Colonic mucosa (tissue), 4 donors: Measurements from ENCODE around the gene FAM78B. TPM values are rescaled to one million over a fixed set of nuclear protein-coding genes. Genes with fewer than 3 reads are reported as not detected.

Experiments used
- DNase-seq: peaks from one replicate; pipeline ENCODE4 v3.0.0-alpha.2; 2020
- H3K27ac ChIP-seq: fragments of 200-600 bp; one replicate; pipeline ENCODE4 v1.8.0; 2021
- H3K27me3 ChIP-seq: fragments of 200-600 bp; one replicate; pipeline ENCODE4 v1.8.0; 2021
- H3K36me3 ChIP-seq: fragments of 200-600 bp; one replicate; pipeline ENCODE4 v1.8.0; 2021
- H3K4me1 ChIP-seq: fragments of 200-600 bp; one replicate; pipeline ENCODE4 v1.8.0; 2021; ENCODE audit warnings: mild to moderate bottlenecking
- H3K4me3 ChIP-seq: fragments of 200-600 bp; one replicate; pipeline ENCODE4 v1.8.0; 2021
- H3K9ac ChIP-seq, 2 donors: one replicate each; pipeline ENCODE4 v1.7.0; 2013; ENCODE audit warnings: control low read depth in 2 of 2, low read depth in 2 of 2, low read length in 2 of 2
- H3K9me3 ChIP-seq: fragments of 200-600 bp; one replicate; pipeline ENCODE4 v1.8.0; 2021
- CTCF ChIP-seq: fragments of 200-600 bp; IDR thresholded peaks from one replicate; pipeline ENCODE4 v1.8.0; 2022; ENCODE audit warnings: antibody characterized with exemption, mild to moderate bottlenecking
- intact Hi-C: fragments of 100-400 bp; cut with DNase I; formaldehyde crosslinking; loops from one replicate; pipeline ENCODE4 v1.14.1; 2022
- total RNA-seq, 2 donors: library from RNA; stranded (reverse); fragmentation: NEBNext Ultra II Directional in 1 of 2; extraction: Animal tissue kit (Norgen Biotek cat#: 25700) in 1 of 2; gene quantifications; one replicate each; pipeline ENCODE4 v1.2.1, GENCODE V29; 2021
- donor health status: healthy.
- donor health status: DM: no; HTN: no; CAD: no.
- donor health status: DM: no; HTN: no; CAD: no.

The FAM78B gene
- total RNA-seq, 2 donors from 2014 or later: 0.69 to 1.2 TPM

DNA sequence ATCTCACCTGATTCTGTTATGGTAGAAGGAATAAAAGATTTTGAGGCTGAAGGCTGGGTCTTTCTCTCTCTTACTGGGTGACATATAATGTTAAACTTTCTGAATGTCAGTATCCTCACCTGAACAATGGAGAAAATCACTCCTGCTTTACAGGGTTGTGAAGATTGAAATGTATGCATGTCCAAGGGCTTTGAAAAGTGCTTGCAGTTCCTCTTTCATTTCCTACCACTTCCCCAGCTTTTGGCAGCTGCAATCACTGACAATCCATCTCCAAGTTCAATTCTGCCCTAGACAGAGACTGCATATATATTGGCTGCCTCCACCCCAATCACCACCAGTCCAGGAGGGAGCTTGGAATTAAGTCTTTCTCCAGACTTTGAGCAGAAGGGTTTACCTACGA lies 39.8 kb downstream of the FAM78B start:
- no peaks in the 10 kb centered on the region for H3K4me1 ChIP-seq
- TF ChIP-seq CTCF: no peak
- H3K9ac ChIP-seq: no peak overlapping the region
- H3K27ac ChIP-seq: no peak overlapping the region
- no peaks in the 10 kb centered on the region for H3K9me3 ChIP-seq
- intact Hi-C loops: no loop called here
- DNase-seq: no peak
- no peaks in the 10 kb centered on the region for H3K36me3 ChIP-seq
- no peaks in the 10 kb centered on the region for H3K27me3 ChIP-seq
- H3K4me3 ChIP-seq: no peak overlapping the region

DNA sequence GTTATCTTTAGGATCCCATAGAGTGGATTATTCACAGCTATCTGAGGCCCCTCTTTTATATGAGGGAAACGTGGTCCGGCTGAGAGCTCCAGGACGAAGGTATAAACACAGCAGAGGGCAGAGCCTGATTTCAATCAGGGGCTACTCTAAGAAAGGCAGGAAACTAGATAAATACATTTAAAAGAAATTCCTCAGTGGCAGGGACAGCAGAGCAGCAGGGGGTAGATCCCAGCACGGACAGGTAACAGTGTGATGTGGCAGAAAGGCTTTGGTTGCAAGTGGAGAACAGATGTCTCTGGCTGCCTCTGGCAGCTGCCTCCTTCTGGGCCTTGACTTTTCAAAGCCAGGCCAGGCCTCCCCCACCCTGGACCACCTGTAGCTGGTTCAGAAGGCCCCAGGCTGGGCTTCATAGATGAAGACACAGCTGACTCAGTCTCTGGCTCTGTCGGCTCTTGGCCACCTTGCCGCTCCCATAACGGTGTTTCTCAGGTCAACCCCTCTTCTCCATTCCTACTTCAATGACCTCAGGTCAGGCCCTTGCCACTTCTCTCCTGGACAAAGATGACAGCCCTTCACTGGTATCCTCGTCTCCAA lies 43.8 kb downstream of the FAM78B start:
- Histone ChIP-seq H3K4me1 (no peaks in the 10 kb centered on the region), H3K27ac (no peak overlapping the region), H3K9ac (no peak overlapping the region), H3K36me3 (no peaks in the 10 kb centered on the region), H3K27me3 (no peaks in the 10 kb centered on the region), H3K4me3 (no peak overlapping the region), H3K9me3 (no peaks in the 10 kb centered on the region)
- DNase-seq: no peak
- intact Hi-C loops: no loop called here
- no peak for TF ChIP-seq CTCF

- no peak overlapping the region for H3K9ac ChIP-seq
- intact Hi-C loops: no loop called here
Observed at GRCh38 chr1:166121010-166121409, 45.8 kb downstream of the FAM78B start.

DNA sequence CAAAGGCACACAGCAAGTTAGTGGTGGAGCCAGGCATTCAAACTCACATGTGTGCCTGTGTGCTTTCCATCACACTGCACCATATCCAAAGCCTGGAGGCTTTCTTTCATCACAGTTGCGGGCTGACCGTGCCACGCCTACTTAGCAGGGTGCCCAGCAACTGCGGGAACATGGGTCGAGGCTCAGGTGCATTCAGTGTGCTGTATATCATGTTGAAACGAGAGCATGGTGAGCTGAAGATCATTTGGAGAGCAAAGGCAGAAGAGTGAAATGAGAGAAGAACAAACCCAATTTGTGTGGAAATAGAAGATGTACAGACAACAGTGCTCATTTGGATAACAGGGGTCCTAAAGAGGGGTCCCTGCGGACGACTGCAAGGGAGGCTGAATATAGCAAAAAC lies 46.5 kb downstream of the FAM78B start:
- Histone ChIP-seq H3K4me1 (no peaks in the 10 kb centered on the region), H3K27ac (no peak overlapping the region), H3K9ac (no peak overlapping the region), H3K36me3 (no peaks in the 10 kb centered on the region), H3K4me3 (no peak overlapping the region), H3K9me3 (no peaks in the 10 kb centered on the region), H3K27me3 (no peaks in the 10 kb centered on the region)
- DNase-seq: no peak
- intact Hi-C loops: no loop called here
- no peak for TF ChIP-seq CTCF

More at GRCh38 chr1:166121010-166121409, 45.8 kb downstream of the FAM78B start:
- DNase-seq: no peak
- TF ChIP-seq CTCF: no peak
- H3K27me3 ChIP-seq: no peaks in the 10 kb centered on the region
- no peaks in the 10 kb centered on the region for H3K36me3 ChIP-seq
- H3K9me3 ChIP-seq: no peaks in the 10 kb centered on the region
- H3K4me1 ChIP-seq: no peaks in the 10 kb centered on the region
- H3K4me3 ChIP-seq: no peak overlapping the region
- H3K27ac ChIP-seq: no peak overlapping the region

- no peak for TF ChIP-seq CTCF
- Histone ChIP-seq H3K27me3 (no peaks in the 10 kb centered on the region), H3K4me1 (no peaks in the 10 kb centered on the region), H3K4me3 (no peak overlapping the region), H3K36me3 (no peaks in the 10 kb centered on the region), H3K9ac (no peak overlapping the region), H3K9me3 (no peaks in the 10 kb centered on the region), H3K27ac (no peak overlapping the region)
- intact Hi-C loops: no loop called here
- no peak for DNase-seq
Observed at GRCh38 chr1:166119471-166119965, 47.3 kb downstream of the FAM78B start.
